Thoracic aorta (tissue), 2 donors: ENCODE measurements around the gene SFPQ. TPM values are rescaled to one million over a fixed set of nuclear protein-coding genes. Genes with fewer than 3 reads are reported as not detected.
"Not testable (repeated sequence)": the region's sequence is repeated elsewhere in the genome, so short reads cannot be mapped to it uniquely, and the experiment has no call there.

Experiments
- ATAC-seq: fragments of 150-250 bp; one replicate; pipeline ENCODE4 v1.8.0; 2017; ENCODE audit warnings: low read depth; ENCODE audit not compliant: insufficient number of reproducible peaks, low FRiP score
- DNase-seq: peaks from one replicate; pipeline ENCODE4 v3.0.0-alpha.2; 2020; ENCODE audit warnings: low spot score
- H3K27ac ChIP-seq, 2 donors: fragments of 200-600 bp; sonication (generic); 1 replicate in 1 of 2; 2 replicates in 1 of 2; pipeline ENCODE4 v1.5.1; 2016; ENCODE audit warnings: mild to moderate bottlenecking in 2 of 2, moderate library complexity in 2 of 2
- H3K27me3 ChIP-seq: fragments of 200-600 bp; sonication (generic); replicated peaks from 2 replicates; pipeline ENCODE4 v1.6.0; 2016; ENCODE audit warnings: mild to moderate bottlenecking; ENCODE audit not compliant: insufficient read depth
- H3K36me3 ChIP-seq: fragments of 200-600 bp; sonication (generic); one replicate; pipeline ENCODE4 v1.5.1; 2016
- H3K4me1 ChIP-seq, 2 donors: fragments of 200-600 bp; sonication (generic); 1 replicate in 1 of 2; 2 replicates in 1 of 2; pipeline versions ENCODE4 v1.5.1 to v1.6.0; 2016; ENCODE audit warnings: low read depth in 2 of 2, mild to moderate bottlenecking in 1 of 2; ENCODE audit not compliant: control insufficient read depth in 1 of 2
- H3K4me3 ChIP-seq: fragments of 200-600 bp; sonication (generic); 2 replicates; pipeline ENCODE4 v1.5.1; 2016; ENCODE audit warnings: mild to moderate bottlenecking
- H3K9me3 ChIP-seq: fragments of 200-600 bp; sonication (generic); 2 replicates; pipeline ENCODE4 v1.5.1; 2016
- total RNA-seq, 2 donors: library from RNA; depleted of rRNA; stranded (reverse); fragments of >200 nt; gene quantifications; one replicate each; pipeline versions ENCODE4 v1.1.0 to v1.2.3, GENCODE V29; 2016
- TF ChIP-seq, protein P1 (sequence below): fragments of 200-600 bp; sonication (generic); IDR thresholded peaks from one replicate; pipeline ENCODE4 v1.5.1; 2019; ENCODE audit warnings: antibody characterized with exemption

SFPQ gene
- total RNA-seq = 100 to 1,000 TPM; 181 to 362 TPM

DNA sequence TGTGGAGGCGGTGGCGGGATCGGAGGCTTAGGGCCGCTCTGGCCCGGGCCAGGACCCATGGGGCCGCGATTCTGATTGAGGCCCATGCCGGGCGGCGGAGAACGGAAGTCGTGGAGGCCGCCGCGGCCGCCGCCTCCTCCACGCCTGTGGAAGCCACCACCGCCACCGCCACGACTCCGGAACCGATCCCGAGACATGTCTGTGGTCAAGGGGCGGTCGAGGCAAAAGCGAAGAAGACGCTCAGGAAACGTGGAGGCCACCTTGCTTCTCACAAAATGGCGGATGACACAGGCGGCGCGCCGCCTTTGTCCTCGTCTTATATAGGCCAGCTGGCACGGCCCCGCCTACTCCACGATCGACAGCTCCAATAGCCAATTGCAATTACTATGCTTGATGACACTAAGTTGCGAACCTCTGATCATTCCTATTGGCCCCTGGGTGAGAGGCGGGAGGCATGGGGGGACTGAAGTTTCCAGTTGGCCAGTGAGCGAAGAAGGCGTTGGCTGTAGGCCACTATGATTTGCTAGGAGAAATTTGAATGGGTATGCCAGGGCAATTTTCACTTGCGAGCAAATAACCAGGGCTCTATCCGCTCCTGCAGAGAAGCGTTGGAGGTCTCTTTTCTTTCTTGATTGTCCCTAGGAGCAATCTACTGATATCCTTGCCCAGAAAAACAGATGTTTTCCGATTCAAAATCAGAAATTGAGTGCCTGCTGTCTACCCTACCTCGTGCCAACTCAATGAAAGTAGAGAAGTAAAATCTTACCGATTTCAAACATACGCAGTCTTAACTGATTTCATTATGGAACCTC lies at the start of gene SFPQ:
TSS of gene SFPQ (minus strand) at position 293 of the 812 bp plus-strand sequence. CDS start at position 197, 96 bp downstream.
- Histone ChIP-seq H3K27ac (peak within 1 kb of the TSS; percentile 98 to 99), H3K4me3 (peak within 1 kb of the TSS; percentile 100), H3K4me1 (peaks cover 28 to 40% of the 10 kb centered on the region in 2 donors), H3K36me3 (peaks cover 23% of the 10 kb centered on the region), H3K27me3 (no peaks in the 10 kb centered on the region), H3K9me3 (no peaks in the 10 kb centered on the region)
- TF ChIP-seq, protein P1, sequence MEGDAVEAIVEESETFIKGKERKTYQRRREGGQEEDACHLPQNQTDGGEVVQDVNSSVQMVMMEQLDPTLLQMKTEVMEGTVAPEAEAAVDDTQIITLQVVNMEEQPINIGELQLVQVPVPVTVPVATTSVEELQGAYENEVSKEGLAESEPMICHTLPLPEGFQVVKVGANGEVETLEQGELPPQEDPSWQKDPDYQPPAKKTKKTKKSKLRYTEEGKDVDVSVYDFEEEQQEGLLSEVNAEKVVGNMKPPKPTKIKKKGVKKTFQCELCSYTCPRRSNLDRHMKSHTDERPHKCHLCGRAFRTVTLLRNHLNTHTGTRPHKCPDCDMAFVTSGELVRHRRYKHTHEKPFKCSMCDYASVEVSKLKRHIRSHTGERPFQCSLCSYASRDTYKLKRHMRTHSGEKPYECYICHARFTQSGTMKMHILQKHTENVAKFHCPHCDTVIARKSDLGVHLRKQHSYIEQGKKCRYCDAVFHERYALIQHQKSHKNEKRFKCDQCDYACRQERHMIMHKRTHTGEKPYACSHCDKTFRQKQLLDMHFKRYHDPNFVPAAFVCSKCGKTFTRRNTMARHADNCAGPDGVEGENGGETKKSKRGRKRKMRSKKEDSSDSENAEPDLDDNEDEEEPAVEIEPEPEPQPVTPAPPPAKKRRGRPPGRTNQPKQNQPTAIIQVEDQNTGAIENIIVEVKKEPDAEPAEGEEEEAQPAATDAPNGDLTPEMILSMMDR = no peak
- peak; percentile 95 for DNase-seq
- ATAC-seq = peak; percentile 99

DNA sequence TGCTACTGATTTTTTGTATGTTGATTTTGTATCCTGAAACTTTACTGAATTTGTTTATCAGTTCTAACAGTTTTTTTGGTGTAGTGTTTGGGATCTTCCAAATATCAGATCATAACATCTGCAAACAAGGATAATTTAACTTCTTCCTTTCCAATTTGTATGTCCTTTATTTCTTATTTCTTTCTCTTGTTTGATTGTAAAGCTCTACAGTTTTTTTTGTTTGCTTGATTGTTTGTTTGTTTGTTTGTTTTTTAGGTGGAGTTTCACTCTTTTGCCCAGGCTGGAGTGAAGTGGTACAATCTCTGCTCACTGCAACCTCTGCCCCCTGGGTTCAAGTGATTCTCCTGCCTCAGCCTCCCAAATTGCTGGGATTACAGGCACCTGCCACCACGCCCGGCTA lies 43.8 kb upstream of the SFPQ start:
- DNase-seq, H3K9me3 ChIP-seq, H3K4me1 ChIP-seq, H3K4me3 ChIP-seq, ATAC-seq, H3K27ac ChIP-seq, H3K27me3 ChIP-seq, H3K36me3 ChIP-seq: not testable (repeated sequence)

DNA sequence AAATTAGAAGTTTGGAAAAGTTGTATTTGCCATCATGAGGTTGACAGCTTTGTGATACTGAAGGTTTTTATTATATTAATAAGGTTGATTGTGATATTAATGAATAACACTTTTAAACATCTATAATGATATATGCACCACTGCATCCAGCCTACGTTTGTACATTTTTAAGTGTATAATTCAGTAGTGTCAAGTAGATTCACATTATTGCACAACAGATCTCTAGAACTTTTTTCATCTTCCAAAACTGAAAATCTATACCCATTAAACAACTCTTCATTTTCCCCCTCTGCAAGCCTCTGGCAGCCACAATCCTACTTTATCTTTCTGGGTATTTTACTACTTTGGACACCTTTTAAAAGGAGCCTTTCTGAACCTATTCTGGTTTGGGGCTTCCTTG lies 38.3 kb upstream of the SFPQ start:
- no peaks in the 10 kb centered on the region for H3K4me1 ChIP-seq
- H3K9me3 ChIP-seq = no peaks in the 10 kb centered on the region
- no peaks in the 10 kb centered on the region for H3K27me3 ChIP-seq
- H3K36me3 ChIP-seq = no peaks in the 10 kb centered on the region
- ATAC-seq (no peak), DNase-seq (no peak)
- H3K4me3 ChIP-seq = no peak overlapping the region
- no peak overlapping the region for H3K27ac ChIP-seq
- TF ChIP-seq, protein P1 = no peak

DNA sequence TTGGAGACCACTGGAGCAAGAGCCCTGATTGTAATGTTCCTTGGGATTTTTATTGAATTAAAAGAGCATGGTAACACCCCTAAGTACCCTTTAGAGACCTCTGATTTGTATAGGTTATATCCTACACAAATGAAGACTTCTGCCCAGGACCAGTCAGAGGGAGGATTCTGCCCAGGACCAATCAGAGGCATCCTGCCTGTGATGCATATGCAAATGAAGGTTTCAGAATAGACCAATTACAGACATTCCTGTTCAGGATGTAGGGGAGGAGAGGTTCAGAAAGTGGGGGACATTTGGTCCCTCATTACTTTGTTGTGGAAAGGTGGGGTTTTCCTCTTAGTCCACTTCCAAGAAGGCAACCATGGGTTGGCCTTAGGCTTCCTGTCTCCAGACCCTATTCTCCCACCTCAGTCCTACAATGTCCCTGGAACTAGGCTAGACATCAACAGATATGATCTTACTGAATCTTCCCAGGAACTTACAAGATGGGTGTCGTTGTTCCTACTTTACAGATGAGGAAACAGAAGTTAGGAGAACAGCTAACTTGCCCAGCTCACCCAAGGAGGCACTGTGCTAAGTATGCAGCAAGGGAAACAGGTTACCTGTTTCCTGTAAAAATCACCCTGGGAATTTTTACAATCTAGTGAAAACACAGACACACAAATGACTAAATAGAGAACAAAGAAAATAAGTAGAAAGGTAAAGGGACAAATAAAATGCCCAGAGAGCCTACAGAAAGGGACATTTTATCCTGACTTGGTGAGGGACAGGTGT lies 36.8 kb upstream of the SFPQ start:
- no peaks in the 10 kb centered on the region for H3K4me1 ChIP-seq
- no peak overlapping the region for H3K27ac ChIP-seq
- no peaks in the 10 kb centered on the region for H3K36me3 ChIP-seq
- TF ChIP-seq, protein P1 = no peak
- no peak overlapping the region for H3K4me3 ChIP-seq
- H3K9me3 ChIP-seq = no peaks in the 10 kb centered on the region
- ATAC-seq (no peak), DNase-seq (no peak)
- H3K27me3 ChIP-seq = no peaks in the 10 kb centered on the region

- Histone ChIP-seq H3K27me3 (no peaks in the 10 kb centered on the region), H3K9me3 (no peaks in the 10 kb centered on the region), H3K36me3 (no peaks in the 10 kb centered on the region), H3K4me1 (no peaks in the 10 kb centered on the region), H3K27ac (no peak overlapping the region), H3K4me3 (no peak overlapping the region)
- TF ChIP-seq, protein P1 = no peak
- no peak for ATAC-seq
- DNase-seq = no peak
Measured at GRCh38 chr1:35226546-35226945, 33.6 kb upstream of the SFPQ start.
